Hindlimb muscle (tissue), 1 donor: ENCODE results near the gene PRRC2A. TPM values are rescaled to one million over a fixed set of nuclear protein-coding genes. Genes with fewer than 3 reads are reported as not detected.

Source experiments
- DNase-seq: peaks from one replicate; pipeline ENCODE4 v3.0.0-alpha.2; 2013
- polyA plus RNA-seq: library from polyadenylated mRNA; unstranded; fragments of 120-200 nt; gene quantifications from one replicate; pipeline ENCODE4 v1.2.1, GENCODE V29; 2013; ENCODE audit not compliant: insufficient read length

The PRRC2A gene
- polyA plus RNA-seq, 1 donor = 166 TPM

GRCh38 chr6:31652925-31653724 lies 32.6 kb downstream of the PRRC2A start:
- no peak for DNase-seq

- no peak for DNase-seq
Measured at GRCh38 chr6:31654574-31655348, 34.2 kb downstream of the PRRC2A start.

GRCh38 chr6:31655349-31656237 lies 35.1 kb downstream of the PRRC2A start, which contains the start of gene APOM:
TSS of gene APOM (plus strand) at chr6:31655894. CDS start at chr6:31655967, 73 bp downstream.
- no peak for DNase-seq

- DNase-seq = no peak
Measured at GRCh38 chr6:31657406-31658157, 37.1 kb downstream of the PRRC2A start.

- DNase-seq = no peak
Measured at GRCh38 chr6:31658158-31658688, 37.7 kb downstream of the PRRC2A start.

- DNase-seq = no peak
Measured at GRCh38 chr6:31658983-31659648, 38.6 kb downstream of the PRRC2A start.

- no peak for DNase-seq
Measured at GRCh38 chr6:31659649-31660380, 39.3 kb downstream of the PRRC2A start.

- peak; percentile 89 for DNase-seq
Measured at GRCh38 chr6:31660381-31661261, 40.1 kb downstream of the PRRC2A start, which contains the start of gene C6orf47. TSS of gene C6orf47 (minus strand) at chr6:31660778. CDS start at chr6:31659947, 831 bp downstream.

- no peak for DNase-seq
Measured at GRCh38 chr6:31661262-31662123, 41.0 kb downstream of the PRRC2A start.

- no peak for DNase-seq
Measured at GRCh38 chr6:31662124-31662723, 41.7 kb downstream of the PRRC2A start.

- DNase-seq = no peak
Measured at GRCh38 chr6:31663126-31663960, 42.8 kb downstream of the PRRC2A start.

GRCh38 chr6:31663961-31664789 lies 43.7 kb downstream of the PRRC2A start:
- DNase-seq = peak; percentile 59

- peak; percentile 96 for DNase-seq
Measured at GRCh38 chr6:31664790-31665500, 44.4 kb downstream of the PRRC2A start, which contains the start of gene GPANK1. TSS of gene GPANK1 (minus strand) at chr6:31664997. CDS start at chr6:31664478, 519 bp downstream.

GRCh38 chr6:31665501-31666336 lies 45.2 kb downstream of the PRRC2A start, which contains the start of gene CSNK2B:
TSS of gene CSNK2B (plus strand) at chr6:31666080. CDS start at chr6:31666832, 752 bp downstream.
- peak; percentile 98 for DNase-seq
